RCC 7860 (cell line): Measurements from ENCODE around the gene ETFB.

Experiments
- DNase-seq: peaks from one replicate; pipeline ENCODE4 v3.0.0-alpha.2; 2015; ENCODE audit warnings: low spot score
- FAIRE-seq: peaks from 2 replicates; lab custom pipeline; 2012; peaks lifted over from hg19 to GRCh38; lab: Jason Lieb, UNC

The ETFB gene

DNA sequence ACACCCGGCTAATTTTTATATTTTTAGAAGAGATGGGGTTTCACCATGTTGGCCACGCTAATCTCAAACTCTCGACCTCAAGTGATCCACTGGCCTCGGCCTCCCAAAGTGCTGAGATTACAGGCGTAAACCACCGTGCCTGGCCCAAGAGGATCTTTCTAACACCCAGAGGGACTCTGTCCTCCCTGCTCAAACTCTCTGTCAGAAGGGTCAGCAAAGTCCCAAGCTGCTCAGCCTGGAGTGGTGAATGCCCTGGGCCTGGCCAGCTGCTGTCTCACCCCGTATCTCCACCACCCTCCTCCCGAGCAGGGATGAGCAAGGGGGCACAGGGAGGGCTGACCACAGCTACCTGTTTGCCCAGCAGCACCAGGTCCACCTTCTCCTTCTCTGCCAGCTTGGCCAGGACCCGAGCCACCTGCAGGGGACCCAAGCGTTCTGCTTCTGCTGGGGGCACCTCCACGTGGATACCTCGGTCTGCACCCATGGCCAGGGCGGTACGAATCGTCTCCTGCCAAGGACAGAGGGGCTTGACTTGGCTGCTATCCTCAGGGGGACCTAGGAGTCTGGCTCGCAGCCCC lies 13.3 kb downstream of the ETFB start:
- DNase-seq (no peak), FAIRE-seq (no peak)

DNA sequence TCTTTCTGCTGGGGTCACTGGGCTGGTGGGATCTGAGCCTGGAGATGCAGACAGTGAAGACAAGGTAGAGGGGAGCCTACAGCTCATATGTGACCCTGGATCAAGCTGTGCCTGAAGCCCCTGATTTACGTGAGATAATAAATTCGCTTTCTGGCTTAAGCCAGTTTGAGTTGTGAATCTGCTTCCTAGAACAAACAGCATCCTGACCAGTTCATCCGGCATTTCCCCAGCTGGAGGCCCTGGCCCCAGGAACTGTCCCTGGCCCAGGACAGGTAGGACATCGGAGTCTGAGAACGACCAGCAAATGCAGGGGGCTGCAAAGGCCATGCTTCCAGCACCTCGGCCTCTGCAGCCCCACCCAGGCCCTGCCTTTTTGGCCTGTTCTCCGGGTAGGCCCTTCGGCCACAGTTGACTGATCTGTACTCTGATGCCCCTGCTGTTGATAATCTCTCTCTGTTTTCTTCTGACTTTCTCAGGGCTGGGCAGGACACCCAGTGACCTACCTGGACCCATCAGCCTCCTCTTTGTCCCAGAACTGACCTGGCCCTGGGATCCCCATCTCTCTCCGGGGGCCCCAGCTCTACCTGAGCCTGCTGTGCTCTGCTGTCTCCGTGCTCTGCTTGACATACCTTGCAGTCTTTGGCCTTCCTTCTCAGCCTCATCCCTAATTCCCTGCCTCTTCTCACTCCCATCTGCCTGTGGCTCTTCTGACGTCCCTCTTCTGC lies 14.8 kb downstream of the ETFB start:
- no peak for FAIRE-seq

GRCh38 chr19:51347209-51347928 lies 18.8 kb downstream of the ETFB start:
- FAIRE-seq = no peak
- DNase-seq = no peak

More for the DNA sequence above, 14.8 kb downstream of the ETFB start:
- no peak for DNase-seq

GRCh38 chr19:51346742-51347141 lies 19.4 kb downstream of the ETFB start:
- no peak for DNase-seq
- no peak for FAIRE-seq

DNA sequence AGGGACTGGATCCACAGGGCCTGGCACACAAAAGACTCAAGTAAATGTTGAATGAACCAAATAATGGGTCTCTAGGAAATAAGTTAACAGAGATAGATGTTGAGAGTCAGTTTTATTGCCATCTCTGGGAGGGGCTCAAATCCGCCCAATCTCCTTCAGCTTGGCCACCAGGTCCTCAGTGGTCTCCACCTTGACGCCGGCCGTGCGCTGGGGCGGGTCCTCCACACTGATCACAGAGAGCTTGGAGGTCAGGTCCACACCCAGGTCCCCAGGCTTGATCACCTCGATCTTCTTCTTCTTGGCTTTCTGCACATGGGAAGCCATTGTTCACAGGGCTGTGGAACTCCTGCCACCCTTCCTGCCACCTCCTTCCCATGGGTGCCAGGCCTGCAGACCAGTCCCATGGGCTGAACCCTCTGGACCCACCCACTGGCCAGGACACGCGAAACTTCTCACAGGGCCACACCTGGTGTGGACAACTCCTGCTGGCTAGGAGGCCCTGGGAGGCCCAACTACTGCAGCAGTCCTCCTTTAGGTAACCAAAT lies 21.0 kb downstream of the ETFB start:
- FAIRE-seq = no peak
- no peak for DNase-seq

GRCh38 chr19:51342631-51343569 lies 23.3 kb downstream of the ETFB start:
- DNase-seq (no peak), FAIRE-seq (no peak)

GRCh38 chr19:51341976-51342580 lies 24.1 kb downstream of the ETFB start, which contains the start of gene VSIG10L:
TSS of gene VSIG10L (minus strand) at chr19:51342139. CDS start at chr19:51342124, 15 bp downstream.
- DNase-seq (no peak), FAIRE-seq (no peak)

DNA sequence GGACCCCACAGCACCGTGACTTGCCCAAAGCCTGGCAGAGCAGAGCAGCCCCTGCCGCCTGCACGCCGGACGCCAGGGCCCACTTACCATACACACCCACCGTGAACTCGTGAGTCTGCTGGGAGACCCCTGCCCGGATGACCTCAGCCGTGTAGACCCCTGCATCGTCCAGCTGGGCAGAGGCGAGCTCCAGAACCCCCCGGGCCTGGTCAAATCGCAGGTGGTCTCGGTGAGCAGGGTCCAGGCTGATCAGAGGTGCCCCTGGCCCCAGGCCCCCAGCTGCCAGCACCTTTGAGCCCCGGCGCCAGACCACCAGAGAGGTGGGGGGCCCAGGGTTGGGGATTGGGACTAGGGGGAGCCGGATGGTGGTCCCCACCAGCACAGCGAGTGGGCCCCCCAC lies 25.1 kb downstream of the ETFB start:
- FAIRE-seq = no peak

DNA sequence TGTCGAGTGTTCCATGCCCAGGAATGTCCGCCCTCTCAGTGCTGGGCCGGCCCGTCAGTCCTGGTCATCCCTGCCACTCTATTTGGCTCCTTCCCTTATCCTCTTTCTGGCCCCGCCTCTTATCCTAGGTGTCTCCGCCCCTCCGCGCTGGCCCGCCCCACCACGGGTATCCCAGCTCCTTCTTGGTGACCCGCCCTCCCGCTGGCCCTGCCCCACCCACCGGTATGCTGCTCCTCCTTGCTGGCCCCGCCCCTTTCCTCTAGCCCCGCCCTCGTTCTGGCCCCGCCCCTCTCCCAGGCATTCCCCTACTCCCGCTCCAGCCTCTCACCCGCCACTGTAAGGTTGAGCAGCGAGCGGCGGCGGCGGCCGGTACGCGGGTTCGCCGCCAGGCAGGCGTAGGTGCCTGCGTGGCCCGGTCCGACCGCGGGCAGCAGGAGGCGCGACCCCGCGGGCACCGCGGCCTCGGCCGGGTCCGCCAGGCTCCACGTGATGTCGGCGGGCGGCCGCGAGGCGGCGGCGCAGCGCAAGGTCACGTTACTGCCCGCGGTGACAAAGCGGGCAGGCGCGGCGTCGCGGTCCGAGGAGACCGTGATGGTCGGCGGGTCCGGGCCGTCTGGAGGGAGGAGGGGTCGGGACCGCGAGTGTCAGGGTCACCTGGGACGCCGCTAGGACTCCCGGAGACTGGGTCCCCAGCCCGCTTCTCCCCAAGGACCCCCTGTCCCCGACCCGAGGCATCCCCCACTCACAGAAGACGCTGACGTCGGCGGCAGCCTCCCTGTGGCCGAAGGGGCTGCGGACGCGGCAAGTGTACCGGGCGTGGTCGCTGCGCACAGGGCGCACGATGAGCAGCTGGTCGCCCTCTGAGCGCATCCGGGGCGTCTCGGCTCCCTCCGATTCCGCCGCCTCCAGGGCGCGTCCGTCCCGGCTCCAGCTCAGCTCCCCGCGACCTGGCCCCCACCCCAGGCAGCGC lies 26.2 kb downstream of the ETFB start:
- peak; percentile 89 for DNase-seq
- no peak for FAIRE-seq

More for the DNA sequence above, 25.1 kb downstream of the ETFB start:
- DNase-seq = no peak

GRCh38 chr19:51339313-51339686 lies 26.9 kb downstream of the ETFB start:
- no peak for FAIRE-seq

DNA sequence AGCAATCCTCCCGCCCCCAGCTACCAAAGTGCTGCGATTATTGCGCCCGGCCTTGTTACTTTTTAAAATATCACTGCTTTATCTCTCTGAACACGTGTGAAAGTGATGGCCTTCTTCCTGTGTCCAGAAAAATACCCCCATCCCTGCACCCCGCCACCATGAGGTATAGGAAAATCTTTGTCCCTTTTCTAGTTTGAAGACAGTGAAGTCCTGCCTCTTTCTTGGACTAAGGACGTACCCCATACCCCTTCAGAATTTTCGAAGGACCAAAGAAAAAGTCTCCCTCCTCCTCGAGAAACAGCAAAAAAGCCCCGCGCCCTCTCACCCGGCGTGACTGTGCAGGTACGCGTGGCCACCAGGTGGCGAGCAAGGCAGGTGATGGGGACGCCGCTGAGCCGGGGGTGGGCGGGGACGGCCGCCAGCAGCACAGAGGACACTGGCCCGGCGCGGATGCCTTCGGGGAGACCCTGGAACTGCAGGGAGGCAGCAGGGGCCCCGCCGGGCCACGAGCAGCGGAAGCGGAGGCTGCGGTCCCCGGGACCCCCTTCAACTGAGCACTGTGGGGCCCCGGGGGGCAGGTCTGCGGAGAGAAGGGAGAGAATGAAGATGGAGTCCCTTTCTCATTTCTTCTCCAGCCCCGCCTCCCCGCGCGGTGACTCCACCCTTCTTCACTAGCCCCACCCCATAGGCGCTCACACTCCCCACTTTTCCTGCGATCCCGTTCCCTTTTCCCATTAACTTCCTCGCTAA lies 27.4 kb downstream of the ETFB start:
- DNase-seq (peak; percentile 46), FAIRE-seq (no peak)

More at GRCh38 chr19:51339313-51339686, 26.9 kb downstream of the ETFB start:
- no peak for DNase-seq

GRCh38 chr19:51337861-51338562 lies 28.2 kb downstream of the ETFB start:
- DNase-seq = no peak
- no peak for FAIRE-seq

DNA sequence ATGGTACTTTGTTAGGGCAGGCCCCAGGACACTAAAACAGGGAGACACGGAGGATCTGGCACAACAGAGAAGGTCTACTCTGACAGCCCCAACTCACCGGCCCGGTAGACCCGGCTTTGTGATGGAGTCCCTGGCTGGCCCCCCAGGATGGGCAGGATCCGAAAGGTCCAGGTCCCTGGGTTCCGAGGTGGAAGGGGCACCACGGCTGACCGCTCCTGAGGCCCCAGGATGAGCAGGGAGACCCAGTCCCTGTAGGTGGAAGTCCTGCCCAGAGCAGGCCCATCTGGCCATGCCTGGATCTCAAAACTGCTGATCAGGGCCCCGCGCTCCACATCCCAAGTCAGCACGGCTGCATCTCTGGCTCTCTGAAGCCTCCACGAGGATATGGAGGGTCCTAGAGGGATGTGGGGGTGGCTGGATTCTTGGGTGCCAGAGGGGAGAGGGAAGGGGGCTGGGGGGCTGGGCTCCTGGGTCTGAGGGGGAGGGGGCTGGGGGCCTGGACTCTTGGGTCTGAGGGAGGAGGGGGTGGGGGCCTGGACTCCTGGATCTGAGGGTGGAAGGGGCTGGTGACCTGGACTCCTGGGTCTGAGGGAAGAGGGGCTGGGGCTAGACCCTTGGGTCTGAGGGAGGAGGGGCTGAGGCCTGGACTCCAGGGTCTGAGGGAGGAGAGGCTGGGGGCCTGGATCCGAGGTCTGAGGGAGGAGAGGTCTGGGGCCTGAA lies 28.9 kb downstream of the ETFB start:
- DNase-seq (no peak), FAIRE-seq (no peak)

GRCh38 chr19:51333836-51334460 lies 32.2 kb downstream of the ETFB start:
- FAIRE-seq (no peak), DNase-seq (no peak)

GRCh38 chr19:51331716-51332115 lies 34.5 kb downstream of the ETFB start:
- DNase-seq (no peak), FAIRE-seq (no peak)

GRCh38 chr19:51331193-51331592 lies 35.0 kb downstream of the ETFB start:
- DNase-seq (no peak), FAIRE-seq (no peak)

DNA sequence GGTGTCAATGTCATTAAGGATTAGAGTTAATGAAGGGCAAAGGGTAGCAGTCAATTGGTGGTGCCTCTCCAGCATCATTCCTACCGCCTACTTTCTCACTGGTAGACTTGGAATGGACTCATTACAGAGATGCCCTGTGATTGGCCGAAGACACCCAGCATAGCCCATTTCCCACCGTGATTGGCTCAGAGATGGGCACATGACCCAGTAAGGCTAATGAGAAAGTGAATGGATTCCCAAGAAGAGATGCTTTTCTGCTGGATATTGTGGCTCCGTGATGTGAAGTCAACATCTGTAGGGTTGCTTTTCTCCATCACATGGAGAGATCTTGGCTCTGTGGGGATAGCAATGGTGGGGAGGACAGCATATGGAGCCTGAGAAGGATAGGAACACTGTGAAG lies 35.8 kb downstream of the ETFB start:
- no peak for DNase-seq

More for the DNA sequence above, 35.8 kb downstream of the ETFB start:
- FAIRE-seq = no peak
